NCI-H1048 (cell line): ENCODE results near the gene GGT6.
"Not testable (repeated sequence)": the region's sequence is repeated elsewhere in the genome, so short reads cannot be mapped to it uniquely, and the experiment has no call there.

Experiments used
- DNase-seq: peaks from one replicate; lab custom pipeline; 2025; lab: John Stamatoyannopoulos, UW

The GGT6 gene

GRCh38 chr17:4591529-4591928 is 31.2 kb upstream of the GGT6 start:
- DNase-seq = no peak

- DNase-seq = no peak
These were observed 30.6 kb upstream of the GGT6 start for GRCh38 chr17:4590981-4591453.

- not testable (repeated sequence) for DNase-seq
These were observed 29.7 kb upstream of the GGT6 start for GRCh38 chr17:4590042-4590441.

- no peak for DNase-seq
These were observed 28.7 kb upstream of the GGT6 start for GRCh38 chr17:4588898-4589625.

- DNase-seq = no peak
These were observed 28.0 kb upstream of the GGT6 start for GRCh38 chr17:4588391-4588790.

- no peak for DNase-seq
These were observed 27.4 kb upstream of the GGT6 start for GRCh38 chr17:4587803-4588202.

GRCh38 chr17:4587195-4587594 is 26.8 kb upstream of the GGT6 start:
- DNase-seq = no peak

GRCh38 chr17:4586043-4586442 is 25.7 kb upstream of the GGT6 start:
- DNase-seq = no peak

GRCh38 chr17:4585638-4585994 is 25.2 kb upstream of the GGT6 start:
- no peak for DNase-seq

- DNase-seq = no peak
These were observed 24.7 kb upstream of the GGT6 start for GRCh38 chr17:4584917-4585637.

GRCh38 chr17:4584101-4584916 is 23.9 kb upstream of the GGT6 start, which contains the start of gene SMTNL2:
TSS of gene SMTNL2 (plus strand) at chr17:4584529. CDS start at chr17:4584606, 77 bp downstream.
- DNase-seq = no peak

GRCh38 chr17:4583782-4584100 is 23.4 kb upstream of the GGT6 start:
- no peak for DNase-seq

GRCh38 chr17:4583206-4583605 is 22.8 kb upstream of the GGT6 start:
- no peak for DNase-seq

- no peak for DNase-seq
These were observed 22.3 kb upstream of the GGT6 start for GRCh38 chr17:4582691-4583090.

GRCh38 chr17:4582101-4582501 is 21.7 kb upstream of the GGT6 start:
- DNase-seq = no peak

- no peak for DNase-seq
These were observed 19.9 kb upstream of the GGT6 start for GRCh38 chr17:4580291-4580690.

- no peak for DNase-seq
These were observed 19.3 kb upstream of the GGT6 start for GRCh38 chr17:4579678-4580077.

- DNase-seq = not testable (repeated sequence)
These were observed 18.0 kb upstream of the GGT6 start for GRCh38 chr17:4578349-4578748.

GRCh38 chr17:4577386-4577993 is 17.1 kb upstream of the GGT6 start:
- DNase-seq = no peak

- no peak for DNase-seq
These were observed 16.4 kb upstream of the GGT6 start for GRCh38 chr17:4576729-4577322.

GRCh38 chr17:4576161-4576558 is 15.8 kb upstream of the GGT6 start:
- DNase-seq = no peak

- no peak for DNase-seq
These were observed 14.2 kb upstream of the GGT6 start for GRCh38 chr17:4574448-4575045.
